ENCODE measurements around the gene DUOX2. TPM values are rescaled to one million over a fixed set of nuclear protein-coding genes. Genes with fewer than 3 reads are reported as not detected.

Gene DUOX2
- total and polyA plus RNA-seq, 2 experiments from 2014 or later, result not detected

DNA sequence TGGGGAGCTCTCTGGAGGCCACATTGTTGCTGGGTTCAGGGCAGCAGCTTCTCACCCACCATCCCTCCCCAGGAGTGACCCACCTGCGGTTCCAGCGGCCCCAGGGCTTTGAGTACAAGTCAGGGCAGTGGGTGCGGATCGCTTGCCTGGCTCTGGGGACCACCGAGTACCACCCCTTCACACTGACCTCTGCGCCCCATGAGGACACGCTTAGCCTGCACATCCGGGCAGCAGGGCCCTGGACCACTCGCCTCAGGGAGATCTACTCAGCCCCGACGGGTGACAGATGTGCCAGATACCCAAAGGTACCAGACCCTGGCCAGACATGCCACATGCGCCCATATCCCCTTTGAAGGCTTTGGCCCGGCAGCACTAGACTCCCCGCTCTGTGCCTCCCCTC, 47.7 kb upstream of the DUOX2 start:
- Mint-ChIP-seq H3K27me3 (ENCODE audit: insufficient read depth, low read depth, poor library complexity) (peaks cover 15% of the 10 kb centered on the region), H3K27ac (no peak overlapping the region), H3K4me1 (peaks cover 14% of the 10 kb centered on the region), H3K4me3 (no peak overlapping the region; the same call in 2 of the 3 replicates), H3K9me3 (no peaks in the 10 kb centered on the region; the same call in 2 of the 3 replicates), H3K36me3 (ENCODE audit: low read depth) (no peaks in the 10 kb centered on the region; the same call in 2 of the 3 replicates)
- TF ChIP-seq ZNF114 (CRISPR knock-in tag; IDR thresholded peaks at IDR 0.05) (no peak), ZNF331 (CRISPR knock-in tag; IDR thresholded peaks at IDR 0.05; ENCODE audit: low read depth) (no peak), EZH2phosphoT487 (IDR thresholded peaks at IDR 0.05; ENCODE audit: unreplicated experiment) (no peak), NANOG (IDR thresholded peaks at IDR 0.05; ENCODE audit: borderline replicate concordance) (no peak)
- TF ChIP-seq, protein P1, sequence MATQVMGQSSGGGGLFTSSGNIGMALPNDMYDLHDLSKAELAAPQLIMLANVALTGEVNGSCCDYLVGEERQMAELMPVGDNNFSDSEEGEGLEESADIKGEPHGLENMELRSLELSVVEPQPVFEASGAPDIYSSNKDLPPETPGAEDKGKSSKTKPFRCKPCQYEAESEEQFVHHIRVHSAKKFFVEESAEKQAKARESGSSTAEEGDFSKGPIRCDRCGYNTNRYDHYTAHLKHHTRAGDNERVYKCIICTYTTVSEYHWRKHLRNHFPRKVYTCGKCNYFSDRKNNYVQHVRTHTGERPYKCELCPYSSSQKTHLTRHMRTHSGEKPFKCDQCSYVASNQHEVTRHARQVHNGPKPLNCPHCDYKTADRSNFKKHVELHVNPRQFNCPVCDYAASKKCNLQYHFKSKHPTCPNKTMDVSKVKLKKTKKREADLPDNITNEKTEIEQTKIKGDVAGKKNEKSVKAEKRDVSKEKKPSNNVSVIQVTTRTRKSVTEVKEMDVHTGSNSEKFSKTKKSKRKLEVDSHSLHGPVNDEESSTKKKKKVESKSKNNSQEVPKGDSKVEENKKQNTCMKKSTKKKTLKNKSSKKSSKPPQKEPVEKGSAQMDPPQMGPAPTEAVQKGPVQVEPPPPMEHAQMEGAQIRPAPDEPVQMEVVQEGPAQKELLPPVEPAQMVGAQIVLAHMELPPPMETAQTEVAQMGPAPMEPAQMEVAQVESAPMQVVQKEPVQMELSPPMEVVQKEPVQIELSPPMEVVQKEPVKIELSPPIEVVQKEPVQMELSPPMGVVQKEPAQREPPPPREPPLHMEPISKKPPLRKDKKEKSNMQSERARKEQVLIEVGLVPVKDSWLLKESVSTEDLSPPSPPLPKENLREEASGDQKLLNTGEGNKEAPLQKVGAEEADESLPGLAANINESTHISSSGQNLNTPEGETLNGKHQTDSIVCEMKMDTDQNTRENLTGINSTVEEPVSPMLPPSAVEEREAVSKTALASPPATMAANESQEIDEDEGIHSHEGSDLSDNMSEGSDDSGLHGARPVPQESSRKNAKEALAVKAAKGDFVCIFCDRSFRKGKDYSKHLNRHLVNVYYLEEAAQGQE (IDR thresholded peaks at IDR 0.05; ENCODE audit: unreplicated experiment), result no peak
- no peaks in the 10 kb centered on the region for H3K9me2 ChIP-seq (ENCODE audit: insufficient read depth)
- ATAC-seq, result no peak
- H3K4me3 ChIP-seq, result no peak overlapping the region
- no peaks in the 10 kb centered on the region for H3K27me3 ChIP-seq (ENCODE audit: insufficient read depth)
- peaks cover 5% of the 10 kb centered on the region; the same call in 1 of the 2 replicates for H3K4me1 ChIP-seq (ENCODE audit: insufficient read depth)
- H2AFZ ChIP-seq, result no peak overlapping the region
- no peaks in the 10 kb centered on the region for H3K79me2 ChIP-seq (replicated peaks; ENCODE audit: insufficient read depth)
- no peak overlapping the region for H3K4me2 ChIP-seq
- H3K36me3 ChIP-seq (ENCODE audit: insufficient read depth), result no peaks in the 10 kb centered on the region
- no peaks in the 10 kb centered on the region; the same call in 1 of the 2 replicates for H3F3A ChIP-seq (replicated peaks; ENCODE audit: low read depth)
- no peak overlapping the region for H3K27ac ChIP-seq (ENCODE audit: low read depth)
- DNase-seq (ENCODE audit: low spot score), result no peak
- H4K20me1 ChIP-seq (replicated peaks; ENCODE audit: insufficient read depth), result no peaks in the 10 kb centered on the region

DNA sequence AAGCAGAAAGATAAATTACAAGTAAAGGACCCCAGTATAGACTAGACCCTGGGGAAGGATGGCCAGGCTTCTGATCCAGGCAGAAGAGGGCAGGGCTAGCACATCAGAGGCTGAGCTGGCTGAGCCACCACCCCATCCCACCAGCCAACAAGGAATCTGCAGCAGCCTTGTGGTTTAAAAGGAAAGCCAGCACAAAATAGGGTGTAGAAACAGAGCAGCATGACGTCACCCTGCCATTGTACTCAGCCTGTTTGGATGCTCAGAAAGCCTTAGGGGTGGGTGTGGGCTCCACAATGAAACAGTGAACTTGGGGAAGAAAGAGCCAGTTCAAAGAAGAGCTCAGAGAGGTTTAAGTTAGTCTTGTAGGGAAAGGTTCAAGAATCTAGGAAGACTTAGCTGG, 44.0 kb upstream of the DUOX2 start:
- ATAC-seq, result peak; percentile 52
- H3K4me3 Mint-ChIP-seq, result no peak overlapping the region
- no peak for TF ChIP-seq EZH2phosphoT487 (IDR thresholded peaks at IDR 0.05; ENCODE audit: unreplicated experiment)
- peak; percentile 59 for TF ChIP-seq CREB1 (CRISPR knock-in tag; IDR thresholded peaks at IDR 0.05; ENCODE audit: low read depth)
- no peak for TF ChIP-seq JUNB (IDR thresholded peaks at IDR 0.05; ENCODE audit: unreplicated experiment)

More for the DNA sequence above, 44.0 kb upstream of the DUOX2 start:
- Mint-ChIP-seq H3K36me3 (ENCODE audit: low read depth) (no peaks in the 10 kb centered on the region), H3K9me3 (no peaks in the 10 kb centered on the region; the same call in 2 of the 3 replicates), H3K4me1 (peaks cover 11% of the 10 kb centered on the region), H3K27ac (no peak overlapping the region), H3K27me3 (ENCODE audit: insufficient read depth, low read depth, poor library complexity) (peaks cover 15% of the 10 kb centered on the region)
- no peaks in the 10 kb centered on the region for H3K36me3 ChIP-seq (ENCODE audit: insufficient read depth)
- no peak overlapping the region for H3K27ac ChIP-seq (ENCODE audit: low read depth)
- no peaks in the 10 kb centered on the region for H4K20me1 ChIP-seq (replicated peaks; ENCODE audit: insufficient read depth)
- H3K4me2 ChIP-seq, result no peak overlapping the region
- no peaks in the 10 kb centered on the region for H3K27me3 ChIP-seq (ENCODE audit: insufficient read depth)
- H3F3A ChIP-seq (replicated peaks; ENCODE audit: low read depth), result no peaks in the 10 kb centered on the region
- H2AFZ ChIP-seq, result no peak overlapping the region
- no peaks in the 10 kb centered on the region for H3K9me2 ChIP-seq (ENCODE audit: insufficient read depth)
- no peak overlapping the region for H3K4me3 ChIP-seq
- H3K79me2 ChIP-seq (replicated peaks; ENCODE audit: insufficient read depth), result no peaks in the 10 kb centered on the region
- peak; percentile 34 for DNase-seq (ENCODE audit: low spot score)
- no peaks in the 10 kb centered on the region for H3K4me1 ChIP-seq (ENCODE audit: insufficient read depth)
